PC-9 (cell line): Measurements from ENCODE around the gene NUFIP2.

Experiments
- EZH2 ChIP-seq: fragments of 200-600 bp; sonication (generic); IDR thresholded peaks from 2 replicates; pipeline ENCODE4 v1.8.0; 2017; ENCODE audit warnings: antibody characterized with exemption, low read depth
- TF ChIP-seq, protein P1 (sequence below): fragments of 200-600 bp; sonication (generic); conservative IDR thresholded peaks from 2 replicates; pipeline ENCODE4 v1.6.1; 2017; ENCODE audit warnings: mixed run types, antibody characterized with exemption, mild to moderate bottlenecking, moderate library complexity

DNA sequence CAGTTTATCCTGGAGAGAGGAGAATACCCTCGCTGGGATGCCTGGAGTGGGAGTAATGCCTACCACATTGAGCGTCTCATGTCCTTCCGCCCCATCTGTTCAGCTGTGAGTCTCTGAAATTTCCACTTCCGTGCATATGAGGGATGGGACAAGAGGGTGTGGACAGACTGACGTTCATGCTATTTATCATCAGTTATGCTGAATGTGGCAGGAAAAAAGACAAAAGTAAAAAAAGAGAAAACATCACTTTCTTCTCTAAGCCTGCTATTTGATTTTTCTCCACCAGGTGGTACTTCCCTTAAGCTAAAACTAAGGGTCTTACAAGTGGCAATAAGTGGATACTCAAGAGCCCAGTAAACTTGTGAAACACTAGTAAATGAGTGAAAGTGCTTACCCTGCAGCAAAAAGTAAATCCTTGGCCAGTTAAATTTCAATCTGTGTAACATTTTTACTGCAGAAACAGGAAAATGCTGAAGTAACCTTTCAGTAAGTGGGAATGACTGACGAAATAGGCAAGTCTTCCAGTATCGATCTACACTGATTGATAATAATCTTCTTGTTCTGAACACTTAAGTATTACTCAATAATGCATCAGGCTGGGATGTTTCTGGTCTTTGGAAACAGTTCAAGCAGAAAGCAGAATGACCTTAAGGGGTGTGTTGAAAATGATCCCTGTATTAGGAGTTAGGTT lies 41.7 kb downstream of the NUFIP2 start:
- TF ChIP-seq, protein P1, sequence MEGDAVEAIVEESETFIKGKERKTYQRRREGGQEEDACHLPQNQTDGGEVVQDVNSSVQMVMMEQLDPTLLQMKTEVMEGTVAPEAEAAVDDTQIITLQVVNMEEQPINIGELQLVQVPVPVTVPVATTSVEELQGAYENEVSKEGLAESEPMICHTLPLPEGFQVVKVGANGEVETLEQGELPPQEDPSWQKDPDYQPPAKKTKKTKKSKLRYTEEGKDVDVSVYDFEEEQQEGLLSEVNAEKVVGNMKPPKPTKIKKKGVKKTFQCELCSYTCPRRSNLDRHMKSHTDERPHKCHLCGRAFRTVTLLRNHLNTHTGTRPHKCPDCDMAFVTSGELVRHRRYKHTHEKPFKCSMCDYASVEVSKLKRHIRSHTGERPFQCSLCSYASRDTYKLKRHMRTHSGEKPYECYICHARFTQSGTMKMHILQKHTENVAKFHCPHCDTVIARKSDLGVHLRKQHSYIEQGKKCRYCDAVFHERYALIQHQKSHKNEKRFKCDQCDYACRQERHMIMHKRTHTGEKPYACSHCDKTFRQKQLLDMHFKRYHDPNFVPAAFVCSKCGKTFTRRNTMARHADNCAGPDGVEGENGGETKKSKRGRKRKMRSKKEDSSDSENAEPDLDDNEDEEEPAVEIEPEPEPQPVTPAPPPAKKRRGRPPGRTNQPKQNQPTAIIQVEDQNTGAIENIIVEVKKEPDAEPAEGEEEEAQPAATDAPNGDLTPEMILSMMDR: peak; percentile 59; the same call in 1 of the 2 replicates
- no peak for TF ChIP-seq EZH2
